Suppressor macrophage treated with lipopolysaccharide for 1 hour (primary cell): ENCODE measurements around the gene ATAD2B.
"Not testable (repeated sequence)": the region's sequence is repeated elsewhere in the genome, so short reads cannot be mapped to it uniquely, and the experiment has no call there.

Experiments used
- DNase-seq, 3 donors: peaks; one replicate each; pipeline ENCODE4 v3.0.0-alpha.2; 2020 to 2022

ATAD2B gene

GRCh38 chr2:23926750-23927571 is at the start of gene ATAD2B:
ATAD2B (minus strand) TSS chr2:23927123; CDS start chr2:23926770, 353 bp downstream.
- DNase-seq, result peak; percentile 95 to 99 (median 98)

DNA sequence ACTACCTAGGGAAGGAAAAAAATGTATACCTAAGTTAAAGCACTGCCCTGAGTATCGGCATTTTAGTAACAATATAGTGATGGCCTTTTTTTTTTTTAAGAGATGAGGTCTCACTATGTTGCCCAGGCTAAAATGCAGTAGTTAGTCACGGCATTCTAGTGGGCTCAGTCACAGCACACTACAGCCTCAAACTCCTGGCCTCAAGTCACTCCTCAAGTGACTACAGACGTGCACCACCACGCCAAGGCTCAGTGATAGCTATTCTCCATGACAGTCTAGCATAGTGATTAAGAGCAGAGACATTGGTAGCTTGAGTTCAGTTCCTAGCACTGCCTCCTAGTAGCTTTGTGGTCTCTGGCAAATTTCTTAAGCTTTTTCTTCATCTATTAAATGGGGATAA is 40.9 kb upstream of the ATAD2B start:
- no peak for DNase-seq

DNA sequence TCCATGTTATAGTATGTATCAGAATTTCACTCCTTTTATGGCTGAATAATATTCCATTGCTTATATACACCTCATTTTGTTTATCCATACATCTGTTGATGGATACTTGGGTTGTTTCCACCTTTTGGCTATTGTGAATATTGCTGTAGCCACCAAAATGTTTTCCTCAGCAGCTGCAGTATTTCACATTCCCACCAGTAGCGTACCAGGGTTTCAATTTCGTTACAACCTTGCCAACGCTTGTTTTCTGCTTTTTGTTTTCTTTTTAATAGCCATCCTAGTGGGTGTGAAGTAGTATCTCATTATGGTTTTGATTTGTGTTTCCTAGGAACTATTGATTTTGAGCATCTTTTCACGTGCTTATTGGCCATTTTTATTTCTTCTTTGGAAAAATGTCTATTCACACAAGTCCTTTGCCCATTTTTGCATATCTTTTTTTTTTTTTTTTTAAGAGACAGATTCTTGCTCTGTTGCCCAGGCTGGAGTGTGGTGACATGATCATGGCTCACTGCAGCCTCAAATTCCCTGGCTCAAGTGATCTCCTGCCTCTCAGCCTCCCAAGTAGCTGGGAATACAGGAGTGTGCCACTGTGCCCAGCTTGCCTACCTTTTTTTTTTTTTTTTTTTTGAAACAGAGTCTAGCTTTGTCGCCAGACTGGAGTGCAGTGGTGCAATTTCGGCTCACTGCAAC is 27.5 kb upstream of the ATAD2B start:
- DNase-seq, result no peak

DNA sequence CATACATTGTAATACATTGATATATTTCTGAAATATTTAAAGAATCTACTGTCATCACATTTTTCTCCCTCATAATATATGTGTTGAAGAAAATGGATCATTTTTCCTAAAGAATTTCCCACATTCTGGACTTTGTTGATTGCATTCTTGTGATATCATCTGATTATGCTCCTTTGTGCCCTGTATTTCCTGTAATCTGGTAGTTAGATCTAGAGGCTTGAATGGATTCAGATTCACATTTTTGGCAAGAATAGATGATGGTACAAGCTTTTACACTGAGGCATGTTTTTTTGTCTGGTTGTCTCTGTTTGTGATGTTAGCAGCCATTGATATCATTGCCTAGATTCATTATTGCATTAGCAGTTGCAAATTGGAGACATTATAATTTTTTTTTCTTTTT is 26.7 kb upstream of the ATAD2B start:
- no peak for DNase-seq

- DNase-seq, result not testable (repeated sequence)
Observed at GRCh38 chr2:23952558-23952957, 25.6 kb upstream of the ATAD2B start.

DNA sequence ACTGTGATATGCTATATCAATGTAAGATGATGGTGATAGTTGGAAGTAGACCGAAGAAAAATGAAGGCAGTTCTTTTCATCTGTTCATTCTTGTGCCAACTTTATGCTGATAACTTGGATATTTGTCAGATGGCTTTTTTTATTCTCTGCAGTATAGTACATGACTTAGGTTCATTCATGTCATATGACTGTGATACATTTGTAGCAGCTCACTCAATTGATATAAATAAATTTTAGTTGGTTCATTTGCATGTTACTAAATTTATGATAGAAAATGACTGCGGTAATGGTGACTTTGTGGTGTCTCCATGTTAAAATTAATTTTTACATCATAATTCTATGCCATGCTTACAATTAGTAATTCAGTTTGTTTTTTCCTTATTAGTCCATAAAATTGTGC is 20.4 kb upstream of the ATAD2B start:
- no peak for DNase-seq

DNA sequence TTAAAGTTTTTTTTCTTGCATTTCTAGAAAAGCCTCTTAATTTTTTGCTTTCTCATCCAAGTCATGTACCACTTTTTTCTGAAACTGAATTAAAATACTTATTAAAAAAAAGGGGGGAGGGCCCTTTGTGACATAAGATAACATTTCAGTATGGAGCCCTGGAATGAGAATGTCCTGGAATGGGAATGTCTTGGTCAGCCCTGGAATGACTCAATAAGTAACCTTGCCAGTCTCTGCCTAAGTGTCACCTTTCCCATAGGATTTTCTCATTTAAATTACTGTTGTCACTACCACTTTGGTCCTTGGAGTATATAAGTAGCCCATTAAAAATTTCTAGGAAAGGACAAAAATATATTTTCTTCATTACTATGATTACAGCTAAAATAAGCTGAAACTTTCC is 18.1 kb upstream of the ATAD2B start:
- no peak for DNase-seq

- peak in 2 of 3 donors; percentile 15 to 39 for DNase-seq
Observed at GRCh38 chr2:23944527-23944926, 17.6 kb upstream of the ATAD2B start.

DNA sequence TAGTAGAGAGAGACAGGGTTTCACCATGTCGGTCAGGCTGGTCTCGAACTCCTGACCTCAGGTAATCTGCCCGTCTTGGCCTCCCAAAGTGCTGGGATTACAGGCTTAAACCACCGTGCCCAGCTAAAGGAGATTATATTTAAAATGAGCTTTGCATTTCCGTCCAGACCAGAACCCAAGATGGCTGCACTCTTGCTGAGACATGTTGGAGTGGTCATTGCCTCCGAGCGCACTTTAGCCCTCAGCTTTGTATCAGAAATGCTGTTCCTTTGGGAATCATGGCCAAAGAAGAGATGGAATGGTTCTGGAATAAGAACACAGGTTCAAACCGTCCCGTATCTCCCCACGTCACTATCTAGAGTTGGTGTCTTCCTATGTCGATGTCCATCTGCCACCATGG is 16.7 kb upstream of the ATAD2B start:
- no peak for DNase-seq

DNA sequence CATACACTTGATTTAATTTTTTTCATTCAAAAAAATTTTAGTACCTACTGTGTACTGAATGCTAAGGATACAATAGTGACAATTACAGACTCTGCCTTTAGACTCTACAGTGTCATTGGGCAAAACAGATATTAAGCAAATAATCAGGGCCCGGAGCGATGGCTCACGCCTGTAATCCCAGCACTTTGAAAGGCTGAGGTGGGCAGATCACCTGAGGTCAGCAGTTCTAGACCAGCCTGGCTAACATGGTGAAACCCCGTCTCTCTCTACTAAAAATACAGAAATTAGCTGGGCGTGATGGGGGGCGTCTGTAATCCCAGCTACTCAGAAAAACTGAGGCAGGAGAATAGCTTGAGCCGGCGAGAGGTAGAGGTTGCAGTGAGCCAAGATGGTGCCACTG is 14.7 kb upstream of the ATAD2B start:
- no peak for DNase-seq

- peak; percentile 48 to 64 (median 51) for DNase-seq
Observed at GRCh38 chr2:23940718-23941620, 14.0 kb upstream of the ATAD2B start.

GRCh38 chr2:23939987-23940717 is 13.2 kb upstream of the ATAD2B start, which contains the start of gene UBXN2A:
UBXN2A (plus strand) TSS chr2:23940463; CDS start chr2:23958315, 17,852 bp downstream.
- peak; percentile 87 to 97 (median 95) for DNase-seq

DNA sequence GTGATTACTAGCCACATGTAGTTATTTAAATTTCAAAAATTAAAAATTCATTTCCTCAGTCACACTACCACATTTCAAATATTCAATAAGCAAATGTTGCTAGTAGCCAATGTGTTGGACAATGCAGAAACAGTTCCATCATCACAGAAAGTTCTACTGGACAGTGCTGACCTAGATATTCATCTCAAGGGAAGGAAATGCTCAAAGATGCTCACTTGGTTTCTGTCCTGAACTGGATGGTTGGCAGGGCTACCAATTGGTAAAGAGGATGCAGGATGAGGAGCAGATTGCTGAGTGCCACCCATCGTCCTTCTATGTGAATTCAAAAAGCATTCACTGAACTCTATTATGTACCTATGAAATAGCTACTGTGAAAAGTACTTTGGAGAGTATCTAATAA is 7.3 kb upstream of the ATAD2B start:
- DNase-seq, result no peak

DNA sequence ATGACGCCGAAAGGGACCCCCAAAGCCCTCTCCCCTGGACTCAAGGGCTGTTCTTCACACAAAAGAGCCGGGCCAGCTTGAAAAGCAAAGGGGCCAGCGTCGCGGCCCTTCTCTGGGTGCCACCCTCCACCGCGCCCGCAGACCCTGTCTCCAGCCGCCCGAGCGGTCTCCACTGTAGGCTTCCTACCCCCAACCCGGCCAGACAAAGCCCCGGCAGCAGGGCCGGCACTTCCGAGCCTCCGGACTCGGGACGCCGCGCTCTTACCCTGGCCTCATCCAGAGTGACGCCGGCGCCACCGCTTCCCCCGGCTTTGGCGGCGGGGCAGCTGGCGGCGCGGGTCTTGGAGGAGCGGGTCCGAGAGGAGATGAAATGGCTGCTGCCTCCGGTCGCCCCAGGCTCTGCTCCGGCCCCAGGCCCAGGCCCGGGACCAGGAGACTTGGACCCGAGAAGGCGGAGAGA is 603 bp downstream of the ATAD2B start:
- DNase-seq, result peak in 2 of 3 donors; percentile 35 to 54

GRCh38 chr2:23925702-23926289 is 1.1 kb downstream of the ATAD2B start:
- peak; percentile 89 to 92 (median 92) for DNase-seq

GRCh38 chr2:23924589-23925359 is 2.1 kb downstream of the ATAD2B start:
- no peak for DNase-seq

GRCh38 chr2:23918837-23919489 is 8.0 kb downstream of the ATAD2B start:
- no peak for DNase-seq

DNA sequence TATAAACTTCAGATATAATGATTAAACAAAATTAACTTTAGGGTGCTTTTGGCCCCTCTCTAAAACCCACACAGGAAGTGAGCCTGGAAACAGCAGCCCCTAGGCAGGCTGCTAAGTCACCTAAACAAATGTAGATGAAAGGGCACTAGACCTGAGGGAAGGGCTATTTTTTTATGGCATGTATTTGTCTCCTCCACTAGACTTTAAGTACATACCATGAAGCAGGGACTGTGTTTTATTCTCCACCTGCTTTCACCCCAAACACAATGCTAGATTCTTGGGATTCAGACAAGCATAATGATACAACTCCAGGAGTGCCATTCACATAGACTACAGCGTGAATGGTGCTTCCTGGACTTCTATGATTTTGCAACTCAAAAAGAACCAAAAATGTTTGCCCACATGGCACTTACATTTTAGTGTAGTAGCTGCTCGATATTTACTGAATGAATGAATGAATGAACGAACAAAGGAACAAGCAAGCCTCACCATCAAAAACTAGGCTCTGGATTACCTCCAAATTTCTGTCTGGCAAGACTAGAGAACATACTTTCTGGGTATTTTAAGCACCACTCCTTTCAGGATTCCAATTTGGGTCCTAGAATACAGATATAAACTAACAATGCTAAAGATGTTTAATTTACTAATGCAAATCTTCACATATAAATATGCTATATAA is 10.1 kb downstream of the ATAD2B start:
- no peak for DNase-seq

- DNase-seq, result no peak
Observed at GRCh38 chr2:23915327-23915726, 11.6 kb downstream of the ATAD2B start.

- no peak for DNase-seq
Observed at GRCh38 chr2:23912054-23912453, 14.9 kb downstream of the ATAD2B start.
